ENCODE measurements around the gene KCNQ4. TPM values are rescaled to one million over a fixed set of nuclear protein-coding genes. Genes with fewer than 3 reads are reported as not detected.

Gene KCNQ4
- total and polyA plus RNA-seq, 12 donors: 1.0 to 3.4 (median 2.1) TPM

DNA sequence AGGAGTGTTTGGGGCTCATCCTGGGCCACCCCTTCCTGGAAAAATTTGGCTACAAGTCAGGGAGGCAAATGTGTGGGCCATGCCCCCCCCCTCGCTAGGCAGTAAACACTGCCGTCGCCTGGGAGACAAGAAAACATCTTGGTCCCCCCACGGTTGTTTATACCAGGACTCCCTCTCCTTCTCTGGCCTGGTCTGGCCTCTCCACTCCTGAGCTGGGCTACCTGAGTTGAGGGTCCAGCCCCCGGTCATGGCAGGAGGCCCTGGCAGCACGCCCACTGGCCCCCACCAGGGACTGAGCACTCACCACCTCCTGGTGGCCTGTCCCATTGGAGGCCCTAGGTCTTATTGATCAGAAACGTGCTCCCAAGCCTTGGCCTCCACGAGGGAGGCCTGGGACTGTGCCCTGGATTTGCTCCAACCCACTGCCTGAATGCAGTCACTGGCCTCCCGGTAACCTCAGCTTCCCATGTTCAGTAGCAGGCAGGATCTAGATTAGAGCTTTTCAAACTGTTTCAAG is 15.8 kb downstream of the KCNQ4 start:
- 43 to 54% methylated on average over 9 of the region's 9 CpGs for WGBS, 2 donors
- peak in 2 of 8 donors; percentile 7 to 29 for ATAC-seq

DNA sequence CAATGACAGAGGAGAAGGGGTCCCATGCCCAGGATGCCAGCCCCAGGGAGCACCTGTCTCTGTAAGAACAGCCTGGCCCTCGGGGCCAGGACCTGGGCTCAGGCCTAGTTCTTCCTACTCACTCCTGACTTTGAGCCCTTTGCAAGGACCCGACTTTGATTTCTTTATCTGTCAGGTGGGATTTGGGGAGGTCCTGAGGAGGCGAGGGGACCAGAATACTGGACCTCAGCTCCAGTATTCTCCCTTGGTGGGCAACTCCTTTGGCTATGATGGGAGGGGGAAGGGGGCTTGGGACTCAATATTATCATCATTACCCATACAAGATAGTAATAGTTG is 18.1 kb downstream of the KCNQ4 start:
- no peaks in the 10 kb centered on the region for H3K9me3 ChIP-seq
- no peaks in the 10 kb centered on the region for H3K27me3 ChIP-seq
- peaks cover 11 to 60% (median 42%) of the 10 kb centered on the region in 9 donors for H3K4me1 ChIP-seq
- ATAC-seq (no peak), DNase-seq (no peak)
- intact Hi-C loops (cut with DNase I): no loop called here
- no peak for TF ChIP-seq CTCF (IDR thresholded peaks at IDR 0.05)
- H3K27ac ChIP-seq: peak overlapping the region in 9 of 10 donors; percentile 45 to 84 (median 72)
- H3K4me3 ChIP-seq: peak overlapping the region in 8 of 10 donors; percentile 10 to 58 (median 47)
- no peaks in the 10 kb centered on the region for H3K36me3 ChIP-seq
- 77 to 82% methylated on average over 3 of the region's 3 CpGs for WGBS, 2 donors

More for the DNA sequence above, 15.8 kb downstream of the KCNQ4 start:
- Histone ChIP-seq H3K36me3 (no peaks in the 10 kb centered on the region), H3K27me3 (no peaks in the 10 kb centered on the region), H3K4me3 (no peak overlapping the region), H3K4me1 (peaks cover 11 to 56% (median 37%) of the 10 kb centered on the region in 9 donors), H3K27ac (no peak overlapping the region), H3K9me3 (no peaks in the 10 kb centered on the region)
- TF ChIP-seq CTCF (IDR thresholded peaks at IDR 0.05): no peak
- DNase-seq: peak; percentile 29 to 37
- intact Hi-C loops (cut with DNase I): no loop called here

DNA sequence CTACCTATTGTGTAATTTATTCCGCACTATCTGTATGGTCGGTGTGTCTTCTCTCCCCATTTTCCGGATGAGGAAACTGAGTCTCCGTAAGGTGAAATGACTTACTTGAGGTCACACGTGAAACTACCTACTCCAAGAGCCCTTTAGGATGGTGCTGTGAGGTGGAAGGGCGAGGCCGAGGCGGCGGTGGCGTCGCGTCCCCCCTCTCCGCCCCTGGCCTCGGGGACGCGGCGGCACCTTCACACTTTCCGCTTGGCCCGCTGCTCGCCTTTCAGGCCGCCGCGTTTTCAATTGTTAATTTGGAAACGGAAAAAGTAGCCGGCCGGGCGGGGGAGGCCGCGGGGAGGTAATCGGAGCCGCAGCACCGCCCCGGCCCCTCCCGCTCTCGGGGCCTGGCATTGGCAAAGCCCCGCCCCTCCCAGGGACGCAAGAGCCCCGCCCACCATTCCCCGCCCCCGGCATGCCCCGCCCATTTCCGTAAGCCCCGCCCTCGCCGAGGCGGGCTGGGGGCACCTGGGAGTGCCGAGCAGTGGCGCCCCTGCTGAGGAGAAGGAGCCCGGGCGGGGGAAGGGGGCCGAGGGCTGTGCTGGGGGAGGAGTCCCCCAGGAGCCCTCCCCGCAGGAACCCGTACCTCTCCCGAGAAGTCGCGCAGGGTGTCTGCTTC is 18.6 kb downstream of the KCNQ4 start:
- no peaks in the 10 kb centered on the region for H3K9me3 ChIP-seq
- no peaks in the 10 kb centered on the region for H3K27me3 ChIP-seq
- H3K4me1 ChIP-seq: peaks cover 11 to 62% (median 43%) of the 10 kb centered on the region in 9 donors
- peak overlapping the region in 9 of 10 donors; percentile 45 to 84 (median 72) for H3K27ac ChIP-seq
- no peak for TF ChIP-seq CTCF (IDR thresholded peaks at IDR 0.05)
- intact Hi-C loops (cut with DNase I): no loop called here
- no peaks in the 10 kb centered on the region for H3K36me3 ChIP-seq
- DNase-seq (peak; percentile 88), ATAC-seq (peak; percentile 85 to 93 (median 89))
- H3K4me3 ChIP-seq: peak overlapping the region in 9 of 10 donors; percentile 10 to 58 (median 45)
- 6% methylated on average over 48 to 56 of the region's 56 CpGs for WGBS, 2 donors

GRCh38 chr1:40802742-40803113 is 19.1 kb downstream of the KCNQ4 start:
- Histone ChIP-seq H3K4me3 (peak overlapping the region in 8 of 10 donors; percentile 10 to 58 (median 47)), H3K4me1 (peaks cover 15 to 62% (median 43%) of the 10 kb centered on the region in 9 donors), H3K36me3 (no peaks in the 10 kb centered on the region), H3K27me3 (no peaks in the 10 kb centered on the region), H3K27ac (peak overlapping the region in 9 of 10 donors; percentile 45 to 84 (median 72)), H3K9me3 (no peaks in the 10 kb centered on the region)
- ATAC-seq (no peak), DNase-seq (no peak)
- intact Hi-C loops (cut with DNase I): no loop called here
- WGBS, 2 donors: 53 to 61% methylated on average over 4 of the region's 4 CpGs
- no peak for TF ChIP-seq CTCF (IDR thresholded peaks at IDR 0.05)
